Muscle of arm (tissue), 12 donors: ENCODE data around the gene VPS51. TPM values are rescaled to one million over a fixed set of nuclear protein-coding genes. Genes with fewer than 3 reads are reported as not detected.
A peak's percentile ranks its signal among the peaks of the same experiment; 100 is the strongest.

Experiments
- DNase-seq: peaks from one replicate; pipeline ENCODE4 v3.0.0-alpha.2; 2013
- polyA plus RNA-seq, 12 donors: library from polyadenylated mRNA; unstranded; fragments of 120-200 nt; gene quantifications; one replicate each; pipeline ENCODE4 v1.2.1, GENCODE V29; 2013; ENCODE audit not compliant: insufficient read length in 12 of 12

Gene VPS51
- polyA plus RNA-seq, 12 donors: 83.5 to 141 (median 95.8) TPM; not detected in 1

DNA sequence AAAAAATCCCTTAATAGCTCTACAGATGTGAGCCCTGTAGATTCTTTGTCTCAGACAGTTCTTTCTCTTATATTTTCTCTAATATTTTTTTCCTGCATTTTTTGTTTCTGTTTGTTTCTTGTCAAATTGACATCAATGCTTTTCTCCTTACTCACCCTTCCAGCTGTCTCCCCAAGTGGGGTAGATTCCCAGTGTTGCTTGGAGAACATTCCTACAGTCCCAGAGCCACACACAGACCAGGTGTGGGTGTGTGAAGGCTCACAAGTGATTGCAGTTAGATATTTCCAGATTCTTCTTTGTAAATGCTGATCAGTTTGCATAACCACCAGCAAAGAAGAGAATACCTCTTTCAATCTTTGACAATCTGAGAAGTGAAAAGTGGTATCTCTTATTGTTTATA lies 7.5 kb downstream of the VPS51 start:
- DNase-seq: no peak

DNA sequence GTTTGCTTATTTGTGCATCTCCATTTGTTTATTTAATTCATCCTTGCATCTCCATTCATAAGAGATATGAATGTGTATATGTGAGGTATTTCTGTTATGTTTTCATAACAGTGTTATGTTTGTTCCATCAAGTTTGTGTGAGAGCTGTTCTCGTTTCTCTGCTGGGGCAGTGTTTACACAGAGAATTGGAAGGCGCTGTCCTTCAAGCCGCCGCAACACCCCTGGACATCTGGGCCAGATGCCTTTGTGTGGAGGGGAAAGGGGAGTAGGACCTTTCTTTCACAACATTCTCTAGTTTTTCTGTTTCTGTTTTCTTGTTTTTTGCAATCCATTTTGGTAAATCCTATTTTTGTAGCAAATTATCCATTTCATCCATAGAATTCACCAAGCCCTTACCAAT lies 8.6 kb downstream of the VPS51 start:
- DNase-seq: no peak

DNA sequence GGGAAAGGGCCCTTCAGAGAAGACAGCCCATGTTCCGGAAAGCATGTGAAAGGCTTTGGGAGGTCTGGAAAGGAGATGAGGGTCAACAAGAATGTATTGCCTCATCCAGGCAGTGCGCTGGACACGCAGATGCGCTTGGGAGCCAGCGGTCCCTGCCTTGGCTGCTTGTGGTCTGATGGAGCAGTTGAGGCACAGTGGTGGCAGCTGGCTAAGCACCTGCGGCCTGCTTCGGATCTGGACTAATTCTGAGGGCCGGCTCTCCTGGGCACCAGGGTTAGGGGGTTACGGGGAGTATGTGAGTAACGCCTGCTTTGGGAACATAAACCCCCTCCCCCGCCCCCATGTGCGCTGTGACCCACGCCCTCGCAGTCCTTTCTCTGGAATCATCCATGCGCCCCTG lies 11.1 kb downstream of the VPS51 start:
- no peak for DNase-seq

DNA sequence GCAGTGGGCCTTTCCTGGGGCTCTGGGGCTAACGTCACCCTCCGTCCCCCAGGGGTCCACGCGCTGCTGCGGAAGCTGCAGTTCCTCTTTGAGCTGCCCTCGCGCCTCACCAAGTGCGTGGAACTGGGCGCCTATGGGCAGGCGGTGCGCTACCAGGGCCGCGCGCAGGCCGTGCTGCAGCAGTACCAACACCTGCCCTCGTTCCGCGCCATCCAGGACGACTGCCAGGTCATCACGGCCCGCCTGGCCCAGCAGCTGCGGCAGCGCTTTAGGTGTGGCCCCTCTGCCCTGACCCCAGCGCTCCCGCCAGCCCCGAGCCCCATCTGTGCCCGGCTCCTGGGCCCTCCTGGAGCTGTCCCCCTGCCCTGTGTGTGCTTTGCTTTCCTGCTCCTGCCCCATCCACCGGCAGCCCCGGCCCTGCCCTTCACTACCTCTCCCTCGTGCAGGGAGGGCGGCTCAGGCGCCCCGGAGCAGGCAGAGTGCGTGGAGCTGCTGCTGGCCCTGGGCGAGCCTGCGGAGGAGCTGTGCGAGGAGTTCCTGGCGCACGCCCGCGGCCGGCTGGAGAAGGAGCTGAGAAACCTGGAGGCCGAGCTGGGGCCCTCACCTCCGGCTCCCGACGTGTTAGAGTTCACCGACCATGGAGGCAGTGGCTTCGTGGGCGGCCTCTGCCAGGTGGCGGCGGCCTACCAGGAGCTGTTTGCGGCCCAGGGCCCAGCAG lies 11.9 kb downstream of the VPS51 start:
- no peak for DNase-seq

DNA sequence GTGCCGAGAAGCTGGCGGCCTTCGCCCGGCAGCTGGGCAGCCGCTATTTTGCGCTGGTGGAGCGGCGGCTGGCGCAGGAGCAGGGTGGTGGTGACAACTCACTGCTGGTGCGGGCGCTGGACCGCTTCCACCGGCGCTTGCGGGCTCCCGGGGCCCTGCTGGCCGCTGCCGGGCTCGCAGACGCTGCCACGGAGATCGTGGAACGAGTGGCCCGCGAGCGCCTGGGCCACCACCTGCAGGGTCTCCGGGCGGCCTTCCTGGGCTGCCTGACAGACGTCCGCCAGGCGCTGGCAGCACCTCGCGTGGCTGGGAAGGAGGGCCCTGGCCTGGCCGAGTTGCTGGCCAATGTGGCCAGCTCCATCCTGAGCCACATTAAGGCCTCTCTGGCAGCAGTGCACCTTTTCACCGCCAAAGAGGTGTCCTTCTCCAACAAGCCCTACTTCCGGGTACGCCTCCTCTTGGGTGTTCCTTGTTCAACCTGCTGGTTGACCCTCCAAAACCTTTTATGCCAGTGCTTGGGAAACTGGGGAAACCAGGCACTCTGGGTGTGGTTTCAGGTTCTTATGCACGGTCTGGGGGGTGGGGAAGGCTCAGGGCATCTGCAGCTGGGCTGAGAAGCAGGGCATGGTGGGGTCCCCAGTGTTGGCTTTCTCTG lies 12.6 kb downstream of the VPS51 start:
- no peak for DNase-seq

DNA sequence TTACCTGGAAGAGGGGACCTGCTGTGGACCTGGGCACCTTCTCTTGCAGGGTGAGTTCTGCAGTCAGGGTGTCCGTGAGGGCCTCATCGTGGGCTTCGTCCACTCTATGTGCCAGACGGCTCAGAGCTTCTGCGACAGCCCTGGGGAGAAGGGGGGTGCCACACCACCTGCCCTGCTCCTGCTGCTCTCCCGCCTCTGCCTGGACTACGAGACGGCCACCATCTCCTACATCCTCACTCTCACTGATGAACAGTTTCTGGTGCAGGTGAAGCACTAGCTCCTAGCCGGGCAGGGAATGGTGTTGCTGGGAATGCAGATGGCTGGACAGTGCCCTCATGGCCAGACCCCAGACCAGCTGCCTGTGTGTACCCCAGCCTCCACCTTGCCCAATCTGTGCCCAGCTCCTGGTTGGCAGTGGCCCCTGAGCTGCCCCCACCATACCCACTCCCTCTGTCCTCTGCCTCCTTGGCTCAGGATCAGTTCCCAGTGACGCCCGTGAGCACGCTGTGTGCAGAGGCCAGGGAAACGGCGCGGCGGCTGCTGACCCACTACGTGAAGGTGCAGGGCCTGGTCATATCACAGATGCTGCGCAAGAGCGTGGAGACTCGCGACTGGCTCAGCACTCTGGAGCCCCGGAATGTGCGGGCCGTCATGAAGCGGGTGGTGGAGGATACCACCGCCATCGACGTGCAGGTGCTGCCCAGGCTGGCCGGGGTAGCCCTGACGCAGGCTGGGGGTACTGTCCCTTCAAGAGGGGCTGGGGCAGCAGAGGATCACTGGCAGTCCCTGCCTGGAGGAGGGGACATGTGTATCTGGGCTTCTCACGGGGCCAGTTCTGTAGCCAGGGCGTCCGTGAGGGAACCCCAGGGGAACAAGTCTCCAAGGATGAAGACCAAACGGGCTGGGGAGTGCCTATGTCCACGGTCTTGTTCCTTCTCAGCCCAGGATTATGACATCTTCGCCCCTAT lies 13.5 kb downstream of the VPS51 start:
- DNase-seq: no peak

DNA sequence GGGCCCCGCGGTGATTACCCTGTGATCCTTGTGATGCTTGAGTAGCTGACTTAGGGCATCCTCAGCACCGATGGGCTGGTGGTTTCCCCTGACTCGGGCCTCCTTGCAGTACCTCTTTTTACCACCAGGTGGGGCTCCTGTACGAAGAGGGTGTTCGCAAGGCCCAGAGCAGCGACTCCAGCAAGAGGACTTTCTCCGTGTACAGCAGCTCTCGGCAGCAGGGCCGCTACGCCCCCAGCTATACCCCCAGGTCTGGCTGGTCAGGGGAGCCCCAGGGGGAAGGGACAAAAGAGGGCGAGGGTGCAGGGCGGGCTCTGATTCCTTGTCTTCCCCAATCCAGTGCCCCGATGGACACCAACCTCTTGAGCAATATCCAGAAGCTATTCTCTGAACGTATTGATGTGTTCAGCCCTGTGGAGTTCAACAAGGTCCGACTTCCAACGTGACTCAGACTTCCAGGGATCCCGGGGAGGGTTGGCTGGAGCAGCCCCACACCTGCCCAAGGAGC lies 14.4 kb downstream of the VPS51 start:
- peak; percentile 86 for DNase-seq

DNA sequence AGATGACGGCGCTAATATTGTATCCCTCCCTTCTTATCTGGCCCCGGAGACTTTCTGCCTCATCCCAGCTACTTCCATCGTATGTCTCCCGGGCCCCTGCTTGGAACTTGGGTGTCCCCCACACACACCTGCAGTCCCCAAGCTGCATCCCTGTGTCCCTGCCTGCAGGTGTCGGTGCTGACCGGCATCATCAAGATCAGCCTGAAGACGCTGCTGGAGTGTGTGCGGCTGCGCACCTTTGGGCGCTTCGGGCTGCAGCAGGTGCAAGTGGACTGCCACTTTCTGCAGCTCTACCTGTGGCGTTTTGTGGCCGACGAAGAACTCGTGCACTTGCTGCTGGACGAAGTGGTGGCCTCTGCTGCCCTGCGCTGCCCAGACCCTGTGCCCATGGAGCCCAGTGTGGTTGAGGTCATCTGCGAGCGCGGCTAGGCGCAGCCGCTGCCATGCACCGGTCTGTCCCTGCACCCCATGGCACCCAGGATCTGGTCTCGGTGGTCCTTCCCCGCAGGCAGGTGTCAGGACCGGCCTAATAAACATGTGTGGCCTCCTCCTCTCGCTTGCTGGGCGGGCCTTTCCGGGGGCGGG lies 15.2 kb downstream of the VPS51 start:
- no peak for DNase-seq

DNA sequence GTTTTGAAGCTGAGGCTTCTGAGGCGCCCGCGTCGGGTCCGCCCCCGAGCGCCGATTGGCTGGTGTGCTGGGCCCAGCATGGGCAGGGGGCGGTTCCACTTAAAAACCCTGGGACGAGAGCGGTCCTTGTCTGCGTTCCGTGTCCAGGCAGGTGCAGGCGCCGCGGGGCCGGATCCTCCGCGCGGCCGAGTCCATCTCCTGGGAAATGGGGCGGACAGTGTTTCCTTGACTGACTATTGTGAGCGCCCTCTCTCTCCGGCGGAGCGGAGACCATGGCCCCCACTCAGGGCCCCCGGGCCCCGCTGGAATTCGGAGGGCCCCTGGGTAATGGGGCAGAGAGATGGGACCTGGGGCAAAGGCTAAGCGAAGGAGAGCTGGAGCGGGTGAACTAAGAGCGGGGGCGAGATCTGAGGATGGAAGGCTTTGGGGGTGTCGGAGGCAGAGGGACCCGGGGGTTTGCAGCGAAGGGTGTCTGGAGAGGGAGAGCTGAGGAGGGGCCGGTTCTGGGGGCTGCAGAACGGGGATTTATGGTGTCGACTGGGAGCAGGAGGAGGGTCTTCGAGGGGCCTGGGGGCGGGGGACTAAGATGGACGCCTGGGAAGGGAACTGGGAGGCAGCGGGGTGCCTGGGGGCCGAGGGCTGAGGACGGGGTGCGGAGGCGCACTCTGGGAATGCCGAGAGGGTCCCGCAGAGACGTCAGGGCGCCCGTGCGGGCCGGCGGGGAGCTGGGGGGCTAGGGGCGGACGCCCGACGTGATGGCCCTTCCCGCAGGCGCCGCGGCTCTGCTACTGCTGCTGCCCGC lies 15.9 kb downstream of the VPS51 start, which contains the start of gene TM7SF2:
Gene TM7SF2 (plus strand): TSS at position 129 of the 802 bp plus-strand sequence. CDS start 144 bp downstream, at position 273.
- peak; percentile 87 for DNase-seq

DNA sequence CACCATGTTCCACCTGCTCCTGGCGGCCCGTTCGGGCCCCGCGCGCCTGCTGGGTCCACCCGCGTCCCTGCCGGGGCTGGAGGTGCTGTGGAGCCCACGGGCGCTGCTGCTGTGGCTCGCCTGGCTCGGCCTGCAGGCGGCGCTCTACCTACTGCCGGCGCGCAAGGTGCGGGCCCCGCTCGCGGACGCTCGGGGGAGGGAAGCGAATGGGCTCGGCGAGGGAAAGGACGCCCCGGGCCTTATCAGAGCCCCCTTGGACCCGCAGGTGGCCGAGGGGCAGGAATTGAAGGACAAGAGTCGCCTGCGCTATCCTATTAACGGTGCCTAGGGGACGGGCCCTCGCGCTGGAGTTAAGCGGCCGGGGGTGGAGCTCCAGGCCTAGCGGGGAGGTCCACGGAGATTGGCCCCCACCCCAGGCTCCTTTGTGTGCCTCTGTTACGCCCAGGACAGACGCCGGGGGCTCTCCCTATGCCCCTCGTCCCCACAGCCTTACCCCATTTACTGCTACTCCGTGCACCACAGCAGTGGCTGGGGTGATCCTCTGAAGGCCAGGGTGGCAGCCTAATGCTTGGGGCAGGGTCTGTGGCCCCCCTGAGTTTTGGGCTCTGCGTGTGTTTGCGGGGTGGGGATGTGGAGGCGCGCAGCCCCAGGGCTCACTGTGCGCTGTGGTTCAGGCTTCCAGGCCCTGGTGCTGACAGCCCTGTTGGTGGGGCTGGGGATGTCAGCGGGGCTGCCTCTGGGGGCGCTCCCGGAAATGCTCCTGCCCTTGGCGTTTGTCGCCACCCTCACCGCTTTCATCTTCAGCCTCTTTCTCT lies 16.7 kb downstream of the VPS51 start:
- DNase-seq: no peak

DNA sequence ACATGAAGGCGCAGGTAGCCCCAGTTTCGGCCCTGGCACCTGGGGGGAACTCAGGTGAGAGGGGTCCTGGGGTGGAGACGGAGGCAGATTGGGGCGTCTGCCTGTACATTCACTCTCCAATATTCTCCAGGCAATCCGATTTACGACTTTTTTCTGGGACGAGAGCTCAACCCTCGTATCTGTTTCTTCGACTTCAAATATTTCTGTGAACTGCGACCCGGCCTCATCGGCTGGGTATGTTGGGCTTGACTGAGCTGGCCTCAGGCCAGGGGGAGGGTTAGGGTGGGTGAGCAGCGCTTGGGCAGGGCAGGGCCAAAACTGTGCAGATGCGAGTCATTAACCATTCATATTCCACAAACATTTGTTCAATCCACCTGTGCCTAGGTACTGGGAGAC lies 17.3 kb downstream of the VPS51 start:
- no peak for DNase-seq

DNA sequence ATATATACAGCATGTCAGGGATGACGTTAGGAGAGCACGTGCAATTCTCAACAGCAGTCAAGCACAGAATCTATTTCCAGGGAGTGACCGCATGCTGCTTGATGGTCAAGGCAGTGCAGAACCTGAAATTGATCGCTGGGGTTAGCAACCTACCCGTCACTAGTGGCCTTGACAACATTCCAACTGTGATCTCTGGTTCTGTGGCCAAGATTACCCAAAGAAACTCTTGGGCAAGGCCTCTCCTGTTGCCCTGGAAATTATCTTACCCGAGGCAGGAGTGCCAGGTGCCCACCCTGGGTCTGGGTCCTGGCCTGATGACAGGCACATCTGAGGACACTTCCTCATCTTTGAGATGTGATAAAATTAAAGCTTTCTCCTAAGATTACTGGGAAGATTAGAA lies 17.8 kb downstream of the VPS51 start:
- no peak for DNase-seq

DNA sequence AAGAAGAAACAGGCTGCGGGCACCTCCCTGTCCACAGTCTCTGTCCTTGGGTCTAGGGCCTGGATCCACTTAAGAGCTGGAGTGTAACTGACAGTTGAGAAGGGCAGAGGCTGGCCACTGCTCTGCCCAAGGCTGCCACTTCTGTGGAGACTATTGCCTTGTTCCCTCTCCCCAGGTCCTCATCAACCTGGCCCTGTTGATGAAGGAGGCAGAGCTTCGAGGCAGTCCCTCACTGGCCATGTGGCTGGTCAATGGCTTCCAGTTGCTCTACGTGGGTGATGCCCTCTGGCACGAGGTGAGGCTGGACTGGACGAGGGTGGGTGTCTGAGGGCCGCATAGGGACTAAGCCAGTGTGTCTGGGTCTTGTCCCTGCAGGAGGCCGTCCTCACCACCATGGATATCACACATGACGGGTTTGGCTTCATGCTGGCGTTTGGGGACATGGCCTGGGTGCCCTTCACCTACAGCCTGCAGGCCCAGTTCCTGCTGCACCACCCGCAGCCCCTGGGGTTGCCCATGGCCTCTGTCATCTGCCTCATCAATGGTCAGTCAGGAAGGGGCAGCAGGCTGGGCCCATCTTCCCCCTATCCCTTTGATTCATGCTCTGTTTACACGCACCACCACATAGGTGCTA lies 18.6 kb downstream of the VPS51 start:
- no peak for DNase-seq

DNA sequence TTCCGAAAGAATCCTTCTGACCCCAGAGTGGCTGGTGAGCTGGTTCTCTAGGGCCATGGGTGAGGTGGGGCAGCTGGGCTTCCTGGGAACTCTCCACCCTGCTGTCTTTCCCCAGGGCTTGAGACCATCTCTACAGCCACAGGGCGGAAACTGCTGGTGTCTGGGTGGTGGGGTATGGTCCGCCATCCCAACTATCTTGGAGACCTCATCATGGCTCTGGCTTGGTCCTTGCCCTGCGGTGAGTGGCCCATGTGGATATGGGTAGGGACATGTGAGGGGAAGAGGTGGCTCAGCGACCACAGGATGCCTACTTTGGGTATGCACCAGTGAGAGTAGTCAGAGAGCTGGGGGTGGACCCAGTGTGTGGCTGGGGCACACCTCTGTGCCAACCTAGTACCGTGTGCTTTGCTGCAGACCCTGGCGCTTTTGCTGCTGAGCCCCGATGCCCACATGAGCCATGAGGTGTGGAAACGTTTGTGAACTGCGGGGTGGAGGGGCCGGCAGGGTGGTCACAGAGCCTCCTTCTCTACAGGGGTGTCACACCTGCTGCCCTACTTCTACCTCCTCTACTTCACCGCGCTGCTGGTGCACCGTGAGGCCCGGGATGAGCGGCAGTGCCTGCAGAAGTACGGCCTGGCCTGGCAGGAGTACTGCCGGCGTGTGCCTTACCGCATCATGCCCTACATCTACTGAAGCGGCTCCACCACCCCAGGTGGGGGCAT lies 19.5 kb downstream of the VPS51 start:
- DNase-seq: no peak

DNA sequence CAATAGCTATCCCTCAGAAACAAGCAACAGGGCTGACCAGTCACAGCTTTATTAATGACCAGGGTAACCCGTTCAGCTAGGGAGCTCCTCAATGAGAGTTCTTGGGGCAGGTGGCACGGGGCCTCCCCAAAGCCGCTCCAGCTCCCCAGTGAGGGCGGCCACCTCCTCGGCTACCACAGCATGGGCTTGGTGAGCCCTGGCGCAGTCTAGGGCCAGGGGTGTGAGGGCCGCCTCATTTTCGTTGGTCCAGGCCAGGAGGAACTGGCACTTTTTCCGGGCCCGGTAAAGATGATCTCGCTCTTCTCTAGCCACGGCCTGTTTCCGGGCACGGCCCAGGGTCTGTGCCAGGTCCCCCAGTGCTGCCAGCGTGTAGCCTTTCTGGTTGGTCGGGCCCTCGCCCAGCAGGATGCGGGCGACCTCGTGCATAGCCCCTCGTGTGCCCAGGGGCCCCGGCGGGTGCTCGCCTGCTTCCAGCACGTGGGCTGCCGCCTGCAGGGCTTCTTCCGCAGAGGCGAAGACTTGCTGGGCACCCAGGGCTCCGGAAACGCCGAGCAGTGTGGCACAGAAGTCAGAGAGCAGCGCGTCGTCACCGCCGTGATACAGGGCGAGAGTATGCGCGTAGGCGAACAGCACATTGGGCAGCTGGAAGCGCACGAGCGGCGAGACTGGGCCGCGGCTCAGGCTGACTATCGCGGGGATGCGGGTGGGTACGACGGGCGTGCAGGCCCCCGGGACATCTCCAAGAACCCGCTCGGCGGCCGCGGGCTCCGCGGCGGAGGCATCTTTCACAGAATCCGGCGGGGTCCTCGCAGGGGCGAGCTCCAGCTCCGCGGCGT lies 20.6 kb downstream of the VPS51 start:
- DNase-seq: no peak

DNA sequence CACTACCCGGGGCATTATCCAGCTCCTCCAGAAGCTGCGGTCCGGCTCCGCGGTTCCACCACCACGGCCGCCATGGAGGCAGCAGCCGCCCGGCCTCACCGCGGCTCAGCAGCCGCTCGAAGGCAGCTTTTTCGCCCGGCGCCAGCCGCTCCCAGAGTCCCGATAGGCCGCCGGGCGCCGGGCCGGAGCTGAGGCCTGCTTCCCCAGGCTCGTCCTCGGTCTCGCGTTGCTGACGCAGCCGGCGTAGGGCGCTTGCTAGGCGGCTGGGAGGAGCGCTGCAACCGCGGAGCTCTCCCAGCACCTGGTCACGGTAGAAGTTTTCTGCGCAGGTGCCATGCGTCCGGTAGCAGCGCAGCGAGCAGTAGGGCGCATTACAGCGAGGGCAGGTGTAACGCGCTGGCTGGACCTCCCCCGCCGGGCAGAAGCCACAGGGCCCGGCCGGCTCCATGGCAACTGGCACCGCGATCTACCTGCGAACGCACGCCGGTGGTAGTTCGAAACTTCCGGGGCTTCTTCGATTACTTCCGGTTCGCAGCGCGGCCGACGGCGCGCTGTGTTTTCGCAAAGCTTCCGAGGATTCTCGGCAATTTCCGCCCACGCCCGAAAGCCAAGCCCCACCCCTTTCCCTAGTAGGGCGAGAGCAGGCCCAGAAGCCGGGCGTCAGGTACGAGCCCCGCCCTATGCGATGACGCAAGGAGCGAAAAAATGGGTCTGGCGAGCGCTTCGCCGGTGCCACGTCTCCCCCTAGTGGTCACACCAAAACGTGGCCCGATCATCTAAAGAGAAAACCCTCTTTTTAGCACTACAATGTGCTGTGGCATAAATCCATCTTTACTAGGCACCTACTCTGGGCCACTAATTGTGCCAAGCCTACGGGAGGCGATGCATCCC lies 21.4 kb downstream of the VPS51 start, which contains the start of gene ZNHIT2:
Gene ZNHIT2 (minus strand): TSS at position 496 of the 891 bp plus-strand sequence. CDS start 48 bp downstream, at position 448.
- peak; percentile 100 for DNase-seq
